GM12875 (cell line): ENCODE data around the gene GLT8D2.
A peak's percentile ranks its signal among the peaks of the same experiment; 100 is the strongest.

Experiments used
- H3K4me3 ChIP-seq: one replicate; pipeline ENCODE4 v1.5.1; 2011; ENCODE audit warnings: low read depth, low read length, control low read depth
- TF ChIP-seq, protein P1 (sequence below): IDR thresholded peaks from 2 replicates; pipeline ENCODE4 v1.5.1; 2011; ENCODE audit warnings: low read depth, mild to moderate bottlenecking, control low read depth, inconsistent platforms, low read length, moderate library complexity, borderline replicate concordance; ENCODE audit not compliant: insufficient read depth

Gene GLT8D2

DNA sequence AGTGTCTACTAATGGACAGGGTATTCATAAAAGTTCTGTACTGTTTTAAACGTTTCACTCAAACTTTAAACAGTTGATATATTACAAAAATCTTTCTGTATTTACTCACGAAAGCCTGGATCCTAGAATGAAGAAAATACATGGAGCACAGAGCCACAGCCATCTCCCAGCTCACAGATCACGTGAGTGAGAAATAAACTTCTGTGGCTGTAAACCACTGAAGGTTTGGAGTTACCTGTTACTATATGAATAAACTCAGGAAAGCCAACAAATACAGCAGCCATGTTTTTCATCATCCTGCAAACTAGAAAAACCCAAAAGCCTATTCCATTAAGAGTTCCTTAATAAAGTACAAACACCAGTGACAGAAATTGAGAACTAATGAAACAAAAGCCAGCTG, 85.2 kb downstream of the GLT8D2 start:
- TF ChIP-seq, protein P1, sequence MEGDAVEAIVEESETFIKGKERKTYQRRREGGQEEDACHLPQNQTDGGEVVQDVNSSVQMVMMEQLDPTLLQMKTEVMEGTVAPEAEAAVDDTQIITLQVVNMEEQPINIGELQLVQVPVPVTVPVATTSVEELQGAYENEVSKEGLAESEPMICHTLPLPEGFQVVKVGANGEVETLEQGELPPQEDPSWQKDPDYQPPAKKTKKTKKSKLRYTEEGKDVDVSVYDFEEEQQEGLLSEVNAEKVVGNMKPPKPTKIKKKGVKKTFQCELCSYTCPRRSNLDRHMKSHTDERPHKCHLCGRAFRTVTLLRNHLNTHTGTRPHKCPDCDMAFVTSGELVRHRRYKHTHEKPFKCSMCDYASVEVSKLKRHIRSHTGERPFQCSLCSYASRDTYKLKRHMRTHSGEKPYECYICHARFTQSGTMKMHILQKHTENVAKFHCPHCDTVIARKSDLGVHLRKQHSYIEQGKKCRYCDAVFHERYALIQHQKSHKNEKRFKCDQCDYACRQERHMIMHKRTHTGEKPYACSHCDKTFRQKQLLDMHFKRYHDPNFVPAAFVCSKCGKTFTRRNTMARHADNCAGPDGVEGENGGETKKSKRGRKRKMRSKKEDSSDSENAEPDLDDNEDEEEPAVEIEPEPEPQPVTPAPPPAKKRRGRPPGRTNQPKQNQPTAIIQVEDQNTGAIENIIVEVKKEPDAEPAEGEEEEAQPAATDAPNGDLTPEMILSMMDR, result no peak
- H3K4me3 ChIP-seq, result peak overlapping the region; percentile 87

DNA sequence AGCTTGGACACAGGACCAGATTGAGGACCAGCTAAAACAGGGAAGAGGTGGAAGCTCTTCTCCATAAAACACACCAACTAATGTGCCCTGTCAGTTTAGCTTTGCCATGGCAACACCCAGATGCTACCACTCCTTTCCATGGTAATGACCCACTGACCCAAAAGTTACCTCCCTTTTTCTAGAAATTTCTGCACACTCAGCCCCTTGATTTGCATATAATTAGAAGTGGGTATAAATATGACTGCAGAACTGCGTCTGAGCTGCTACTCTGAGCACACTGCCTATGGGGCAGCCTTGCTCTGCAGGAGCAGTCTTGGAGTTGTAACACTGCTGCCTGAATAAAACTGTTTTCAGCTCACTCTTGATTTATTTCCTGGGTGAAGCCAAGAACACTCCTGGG, 87.5 kb downstream of the GLT8D2 start:
- TF ChIP-seq, protein P1, result no peak
- H3K4me3 ChIP-seq, result no peak overlapping the region

DNA sequence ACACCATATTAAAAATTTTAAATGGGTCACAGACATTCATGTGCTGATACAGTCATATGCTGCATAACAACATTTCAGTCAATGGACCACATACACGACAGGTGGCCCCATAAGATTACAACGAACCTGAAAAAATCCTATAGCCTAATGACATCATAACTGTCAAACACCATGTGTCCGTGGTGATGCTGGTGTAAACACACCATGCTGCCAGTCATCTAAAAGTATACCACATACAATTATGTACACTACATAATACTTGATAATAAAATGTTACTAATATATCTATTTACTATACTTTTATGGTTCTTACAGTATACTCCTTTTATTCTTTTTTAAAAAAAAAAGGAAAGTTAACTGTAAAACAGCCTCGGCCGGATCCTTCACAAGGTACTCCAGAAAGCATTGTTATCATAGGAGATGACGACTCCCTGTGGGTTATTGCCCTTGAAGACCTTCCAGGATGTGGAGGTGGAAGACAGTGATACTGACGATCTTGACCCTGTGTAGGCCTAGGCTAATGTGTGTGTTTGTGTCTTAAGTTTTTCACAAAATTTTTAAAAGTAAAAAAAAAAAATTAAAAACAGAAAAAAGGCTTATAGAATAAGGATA, 89.3 kb downstream of the GLT8D2 start:
- no peak overlapping the region for H3K4me3 ChIP-seq
- TF ChIP-seq, protein P1, result no peak

DNA sequence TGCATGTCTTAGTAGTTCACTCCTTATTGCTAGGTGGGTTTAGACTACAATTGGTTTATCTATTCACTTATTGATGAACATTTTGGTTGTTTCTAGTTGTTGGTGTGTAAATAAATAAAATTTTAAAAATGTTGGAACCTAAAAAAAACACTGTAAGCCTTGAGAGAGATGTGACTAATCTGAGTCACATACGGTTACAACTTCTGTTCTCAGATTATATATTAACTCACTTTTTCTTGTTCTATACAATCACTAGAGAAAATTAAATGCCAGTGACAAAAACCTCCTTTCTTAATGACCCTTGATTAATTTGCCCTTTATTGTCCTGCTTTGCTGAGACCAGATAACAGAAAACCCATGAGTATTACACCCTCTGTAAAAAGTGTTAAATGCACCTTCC, 91.4 kb downstream of the GLT8D2 start:
- no peak overlapping the region for H3K4me3 ChIP-seq
- TF ChIP-seq, protein P1, result no peak

DNA sequence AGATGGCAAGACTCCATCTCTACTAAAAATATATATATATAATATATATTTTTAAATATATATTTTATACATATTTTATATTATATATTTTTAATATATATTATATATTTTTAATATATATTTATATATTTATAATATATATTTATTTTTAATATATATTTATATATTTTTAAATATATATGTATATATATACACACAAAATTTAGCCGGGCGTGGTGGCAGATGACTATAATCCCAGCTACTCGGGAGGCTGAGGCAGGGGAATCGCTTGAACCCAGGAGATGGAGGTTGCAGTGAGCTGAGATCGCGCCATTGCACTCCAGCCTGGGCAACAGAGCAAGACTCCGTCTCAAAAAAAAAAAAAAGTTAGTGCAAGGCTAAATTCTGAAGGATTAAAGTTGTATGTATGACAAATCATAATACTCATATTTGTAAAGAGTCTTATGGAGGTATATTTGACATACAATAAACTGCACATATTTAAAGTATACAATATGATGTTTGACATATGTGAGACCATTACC, 92.1 kb downstream of the GLT8D2 start:
- no peak overlapping the region for H3K4me3 ChIP-seq

DNA sequence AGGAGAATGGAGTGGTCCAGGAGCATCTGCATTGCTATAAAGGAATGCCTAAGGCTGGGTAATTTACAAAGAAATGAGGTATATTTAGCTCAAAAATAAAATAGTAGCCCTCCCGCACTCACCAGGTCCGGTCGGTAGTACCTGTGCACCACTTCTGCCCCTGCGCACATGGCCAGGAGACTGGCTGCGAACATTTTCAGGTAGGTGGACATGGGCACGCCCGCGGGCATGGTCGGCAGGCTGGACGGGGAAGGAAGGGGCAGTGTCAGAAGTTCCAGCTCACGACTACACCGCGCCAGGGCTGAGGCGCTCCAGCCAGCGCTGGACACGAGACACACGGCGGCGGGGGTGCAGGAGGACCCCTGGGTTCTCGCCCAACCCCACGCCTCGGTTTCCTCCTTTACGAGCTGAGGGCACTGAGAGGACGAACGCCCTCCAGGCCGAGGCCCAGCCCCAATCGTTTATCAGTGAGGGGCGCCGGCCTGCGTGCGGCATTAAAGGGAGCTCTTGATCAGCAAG, 93.4 kb downstream of the GLT8D2 start:
- H3K4me3 ChIP-seq, result peak overlapping the region; percentile 78
- TF ChIP-seq, protein P1, result no peak

More for the DNA sequence above, 92.1 kb downstream of the GLT8D2 start:
- TF ChIP-seq, protein P1, result no peak

DNA sequence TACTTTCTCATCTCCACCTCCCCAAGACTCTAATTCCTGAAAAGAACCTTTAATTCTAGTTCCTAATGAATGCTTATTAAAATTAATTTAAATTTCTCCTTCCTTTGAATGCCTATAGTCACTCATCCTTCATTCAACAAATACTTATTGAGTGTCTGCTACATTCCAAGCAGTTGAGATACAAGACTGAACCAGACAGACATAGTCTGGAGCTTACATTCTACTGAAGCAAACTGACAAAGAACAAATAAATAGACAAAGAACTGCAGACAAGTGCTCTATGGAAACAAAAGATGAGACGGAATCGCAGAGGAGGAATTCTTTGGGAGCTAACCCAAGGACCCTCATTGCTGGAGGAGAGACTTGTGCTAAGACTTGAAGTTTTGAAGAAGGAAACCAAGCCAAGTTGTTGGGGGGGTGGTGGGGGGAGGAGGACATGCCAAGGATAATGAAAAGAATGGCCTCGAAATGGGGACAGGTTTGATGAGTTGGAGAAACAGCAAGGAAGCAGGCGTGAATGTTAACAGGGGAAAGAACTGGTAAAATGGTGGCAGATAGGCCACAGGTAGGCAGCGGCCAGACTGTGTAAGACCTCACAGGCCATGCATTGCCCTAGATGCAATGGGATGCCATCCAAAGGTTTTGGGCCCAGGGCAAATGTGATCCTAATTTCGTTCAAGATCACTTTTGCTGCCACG, 94.0 kb downstream of the GLT8D2 start:
- peak overlapping the region; percentile 78 for H3K4me3 ChIP-seq
- TF ChIP-seq, protein P1, result no peak
